Measurements from ENCODE around the gene ANTXR2. TPM values are rescaled to one million over a fixed set of nuclear protein-coding genes. Genes with fewer than 3 reads are reported as not detected.

The ANTXR2 gene
- total and polyA plus RNA-seq, 2 of the 8 experiments (the other 6 are each of a cell fraction or from before 2014, with no cell fraction given), result 1.1 to 7.5 TPM

DNA sequence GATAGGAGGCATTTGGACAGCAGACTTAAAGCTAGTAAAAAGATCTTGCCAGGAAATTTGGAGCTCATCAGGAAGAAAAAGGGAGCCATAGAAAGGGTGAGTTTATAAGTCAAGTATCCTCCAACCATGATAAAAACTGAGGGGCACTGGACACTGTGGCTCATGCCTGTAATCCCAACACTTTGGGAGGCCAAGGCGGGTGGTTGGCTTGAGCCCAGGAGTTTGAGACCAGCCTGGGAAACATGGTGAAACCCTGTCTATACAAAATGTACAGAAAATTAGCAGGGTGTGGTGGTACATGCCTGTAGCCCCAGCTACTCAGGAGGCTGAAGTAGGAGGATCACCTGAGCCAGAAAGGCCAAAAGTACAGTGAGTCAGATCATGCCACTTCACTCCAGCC lies 48.7 kb downstream of the ANTXR2 start (continued):
- TF ChIP-seq HDAC2 (IDR thresholded peaks at IDR 0.05; ENCODE audit: borderline replicate concordance in 1 of 2, low read depth in 2 of 2, low read length in 2 of 2), result no peak
- TF ChIP-seq, protein P1, sequence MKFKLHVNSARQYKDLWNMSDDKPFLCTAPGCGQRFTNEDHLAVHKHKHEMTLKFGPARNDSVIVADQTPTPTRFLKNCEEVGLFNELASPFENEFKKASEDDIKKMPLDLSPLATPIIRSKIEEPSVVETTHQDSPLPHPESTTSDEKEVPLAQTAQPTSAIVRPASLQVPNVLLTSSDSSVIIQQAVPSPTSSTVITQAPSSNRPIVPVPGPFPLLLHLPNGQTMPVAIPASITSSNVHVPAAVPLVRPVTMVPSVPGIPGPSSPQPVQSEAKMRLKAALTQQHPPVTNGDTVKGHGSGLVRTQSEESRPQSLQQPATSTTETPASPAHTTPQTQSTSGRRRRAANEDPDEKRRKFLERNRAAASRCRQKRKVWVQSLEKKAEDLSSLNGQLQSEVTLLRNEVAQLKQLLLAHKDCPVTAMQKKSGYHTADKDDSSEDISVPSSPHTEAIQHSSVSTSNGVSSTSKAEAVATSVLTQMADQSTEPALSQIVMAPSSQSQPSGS (IDR thresholded peaks at IDR 0.05; ENCODE audit: low read length), result no peak
- TF ChIP-seq JUND (IDR thresholded peaks at IDR 0.05; ENCODE audit: low read length), result no peak

Data from H1 (cell line).